HFF-Myc (cell line): ENCODE measurements around the gene NEDD1.

Source experiments
- DNase-seq: peaks from one replicate; pipeline ENCODE4 v3.0.0-alpha.2; 2011; ENCODE audit warnings: low read depth; ENCODE audit errors: extremely low read depth
- H3K4me3 ChIP-seq: replicated peaks from 2 replicates; pipeline ENCODE4 v1.5.1; 2011; ENCODE audit warnings: low read depth, mild to moderate bottlenecking, control low read depth, low read length
- TF ChIP-seq, protein P1 (sequence below): IDR thresholded peaks from 2 replicates; pipeline ENCODE4 v1.5.1; 2012; ENCODE audit warnings: mild to moderate bottlenecking, low read depth, low read length, control low read depth; ENCODE audit errors: missing control alignments

Gene NEDD1

DNA sequence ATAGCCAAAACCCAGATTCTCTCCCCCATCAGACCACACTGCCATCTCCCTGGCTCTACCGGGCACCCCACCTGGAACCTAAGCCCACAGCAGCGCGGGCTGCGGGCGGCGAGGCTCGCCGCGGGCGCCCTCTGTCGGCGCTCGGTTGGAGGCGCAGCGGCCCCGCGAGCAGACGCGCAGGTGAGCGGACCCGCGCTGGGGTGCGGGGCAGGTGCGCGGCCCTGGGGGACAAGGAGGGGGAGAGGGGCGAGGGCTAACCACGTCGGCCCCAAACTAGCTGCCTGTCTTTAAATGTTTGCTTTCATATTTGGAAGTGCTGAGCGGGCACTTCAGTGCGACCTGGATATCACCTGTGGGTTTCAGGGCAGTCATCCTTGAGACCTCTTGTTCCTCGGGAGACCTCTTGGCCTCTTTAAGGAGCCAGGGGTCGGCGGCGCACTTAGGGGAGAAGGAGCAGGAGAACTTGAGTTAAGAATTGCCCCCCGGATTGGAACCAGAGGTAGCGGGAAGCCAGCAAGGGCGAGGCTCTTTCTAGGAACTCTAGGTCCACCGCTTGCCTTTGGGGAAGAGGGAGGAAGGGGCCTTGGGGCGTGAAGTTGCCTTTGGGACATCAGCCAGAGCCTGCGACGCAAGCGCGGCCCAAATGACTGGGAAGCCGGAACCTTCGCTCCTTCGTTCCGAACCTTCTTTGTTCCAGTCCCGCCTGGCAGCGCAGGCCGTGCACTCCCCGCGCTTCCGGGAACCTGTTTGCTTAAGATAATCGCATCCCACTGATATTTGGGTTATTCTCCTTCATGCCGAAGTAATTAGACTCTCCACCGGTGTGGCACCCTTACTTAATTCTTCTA, 78.7 kb downstream of the NEDD1 start:
- H3K4me3 ChIP-seq: no peak overlapping the region
- TF ChIP-seq, protein P1, sequence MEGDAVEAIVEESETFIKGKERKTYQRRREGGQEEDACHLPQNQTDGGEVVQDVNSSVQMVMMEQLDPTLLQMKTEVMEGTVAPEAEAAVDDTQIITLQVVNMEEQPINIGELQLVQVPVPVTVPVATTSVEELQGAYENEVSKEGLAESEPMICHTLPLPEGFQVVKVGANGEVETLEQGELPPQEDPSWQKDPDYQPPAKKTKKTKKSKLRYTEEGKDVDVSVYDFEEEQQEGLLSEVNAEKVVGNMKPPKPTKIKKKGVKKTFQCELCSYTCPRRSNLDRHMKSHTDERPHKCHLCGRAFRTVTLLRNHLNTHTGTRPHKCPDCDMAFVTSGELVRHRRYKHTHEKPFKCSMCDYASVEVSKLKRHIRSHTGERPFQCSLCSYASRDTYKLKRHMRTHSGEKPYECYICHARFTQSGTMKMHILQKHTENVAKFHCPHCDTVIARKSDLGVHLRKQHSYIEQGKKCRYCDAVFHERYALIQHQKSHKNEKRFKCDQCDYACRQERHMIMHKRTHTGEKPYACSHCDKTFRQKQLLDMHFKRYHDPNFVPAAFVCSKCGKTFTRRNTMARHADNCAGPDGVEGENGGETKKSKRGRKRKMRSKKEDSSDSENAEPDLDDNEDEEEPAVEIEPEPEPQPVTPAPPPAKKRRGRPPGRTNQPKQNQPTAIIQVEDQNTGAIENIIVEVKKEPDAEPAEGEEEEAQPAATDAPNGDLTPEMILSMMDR: peak; percentile 71
- no peak for DNase-seq

DNA sequence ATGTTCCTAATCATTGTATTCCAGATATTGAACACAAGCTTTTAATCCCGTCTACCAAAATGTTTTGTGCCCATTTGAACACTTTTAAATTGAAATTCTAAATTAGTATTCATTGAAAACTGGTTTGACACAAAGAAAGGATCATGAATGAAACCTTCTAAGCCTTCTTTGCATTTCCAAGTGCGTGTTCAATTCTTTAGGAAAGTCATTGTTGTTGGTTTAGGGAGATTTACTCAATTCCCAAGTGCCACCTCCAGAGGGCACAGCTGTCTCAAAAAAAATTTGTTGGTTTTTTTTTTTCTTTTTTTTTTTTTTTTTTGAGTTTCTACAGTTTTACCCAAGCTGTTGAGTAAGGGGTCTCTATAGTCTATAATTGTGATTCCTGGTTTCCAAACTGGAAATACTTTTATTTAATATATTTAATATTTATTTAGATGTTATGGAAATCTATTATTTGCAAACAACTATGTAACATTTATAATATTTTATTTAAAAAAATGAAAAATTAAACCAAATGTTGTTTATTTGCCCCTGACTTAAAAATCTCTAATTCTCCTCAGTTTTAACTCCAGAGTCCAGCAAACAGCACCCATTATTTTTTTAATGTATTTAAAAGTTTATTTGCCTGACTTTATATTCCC, 79.9 kb downstream of the NEDD1 start:
- TF ChIP-seq, protein P1: peak; percentile 35
- no peak for DNase-seq
- H3K4me3 ChIP-seq: no peak overlapping the region

DNA sequence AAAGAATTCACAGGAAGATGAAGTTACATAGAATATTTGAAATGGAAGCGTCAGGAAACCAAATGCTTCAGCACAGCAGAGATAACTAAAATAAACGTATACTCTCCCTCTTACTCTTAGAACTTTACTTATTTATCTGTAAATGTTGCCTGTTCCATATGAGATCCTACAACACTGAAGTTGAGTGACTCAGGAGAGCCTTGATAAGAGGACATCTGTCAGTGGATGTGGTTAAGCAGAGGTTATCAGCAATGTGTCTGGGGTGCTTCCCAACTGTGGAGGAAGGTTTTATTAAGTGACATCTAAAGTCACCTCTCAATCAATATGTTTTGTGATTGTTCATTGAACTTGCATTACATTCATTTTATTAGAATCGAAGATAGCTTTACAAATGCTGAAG, 81.9 kb downstream of the NEDD1 start:
- TF ChIP-seq, protein P1: no peak
- DNase-seq: no peak
- no peak overlapping the region for H3K4me3 ChIP-seq

DNA sequence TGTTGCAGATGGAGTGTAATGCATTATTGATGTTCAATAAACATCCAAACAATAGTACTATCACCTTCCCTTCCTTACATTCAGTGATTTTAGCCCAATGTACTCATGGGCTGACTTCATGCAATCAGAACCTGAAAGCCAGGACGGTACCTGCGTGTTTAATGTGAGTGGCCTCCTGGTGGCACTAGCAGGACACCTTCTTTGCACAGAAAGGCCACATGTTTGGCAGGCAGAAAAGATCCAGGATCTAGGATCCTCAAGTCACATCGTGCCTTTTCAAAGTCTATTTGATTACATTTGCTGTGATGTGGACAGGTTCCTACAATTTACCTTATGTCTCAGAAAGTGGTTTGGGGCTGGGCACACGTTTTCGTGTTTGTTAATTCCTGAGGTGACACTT, 82.9 kb downstream of the NEDD1 start:
- no peak for DNase-seq
- no peak overlapping the region for H3K4me3 ChIP-seq
- TF ChIP-seq, protein P1: peak; percentile 3

DNA sequence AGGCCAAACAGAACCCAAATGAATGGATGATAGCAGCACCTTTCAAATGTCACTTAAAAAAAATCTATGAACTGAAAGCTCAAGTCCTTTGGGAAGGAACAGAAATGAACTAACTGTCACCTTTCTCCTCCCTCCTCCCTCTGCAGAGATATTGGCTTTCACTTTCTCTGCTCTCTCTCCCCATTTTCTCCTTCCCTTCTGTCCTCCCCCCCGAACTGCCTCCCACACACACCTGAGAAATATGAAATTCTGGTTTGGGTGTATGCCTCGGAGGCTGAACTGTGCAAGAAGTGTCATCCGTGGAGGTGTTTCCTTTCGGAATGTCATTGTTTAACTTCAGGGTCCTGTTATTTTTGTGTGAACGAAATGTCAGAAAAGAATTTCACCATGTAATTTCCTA, 87.8 kb downstream of the NEDD1 start:
- DNase-seq: no peak
- TF ChIP-seq, protein P1: no peak
- no peak overlapping the region for H3K4me3 ChIP-seq

DNA sequence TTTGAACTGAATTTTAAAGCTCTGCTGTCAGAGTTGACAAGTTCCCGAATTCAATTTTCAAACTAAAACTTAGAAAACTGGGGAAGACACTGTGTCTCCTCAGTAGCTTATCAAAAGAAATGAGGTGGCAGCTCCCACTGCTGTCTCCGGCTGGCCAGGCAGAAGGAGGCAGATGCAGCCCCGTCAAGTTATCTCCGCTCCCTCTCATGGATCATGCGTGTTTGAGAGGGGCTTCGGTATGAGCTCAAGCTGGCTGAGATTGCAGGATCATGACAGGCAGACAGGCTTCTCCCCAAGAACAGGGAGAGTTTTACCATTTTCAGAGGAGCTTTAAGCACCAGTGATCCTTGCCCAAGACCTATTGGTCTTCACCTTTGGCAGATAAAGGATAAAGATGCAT, 88.8 kb downstream of the NEDD1 start:
- TF ChIP-seq, protein P1: no peak
- DNase-seq: no peak
- no peak overlapping the region for H3K4me3 ChIP-seq
